GM21360 (cell line): ENCODE results near the gene CROCC2.

Source experiments
- ATAC-seq: cut with Tn5 transposase; IDR thresholded peaks from one replicate; pipeline ENCODE4 v1.9.1; 2021; ENCODE audit warnings: mild to moderate bottlenecking, moderate library complexity; ENCODE audit not compliant: unreplicated experiment

Gene CROCC2

DNA sequence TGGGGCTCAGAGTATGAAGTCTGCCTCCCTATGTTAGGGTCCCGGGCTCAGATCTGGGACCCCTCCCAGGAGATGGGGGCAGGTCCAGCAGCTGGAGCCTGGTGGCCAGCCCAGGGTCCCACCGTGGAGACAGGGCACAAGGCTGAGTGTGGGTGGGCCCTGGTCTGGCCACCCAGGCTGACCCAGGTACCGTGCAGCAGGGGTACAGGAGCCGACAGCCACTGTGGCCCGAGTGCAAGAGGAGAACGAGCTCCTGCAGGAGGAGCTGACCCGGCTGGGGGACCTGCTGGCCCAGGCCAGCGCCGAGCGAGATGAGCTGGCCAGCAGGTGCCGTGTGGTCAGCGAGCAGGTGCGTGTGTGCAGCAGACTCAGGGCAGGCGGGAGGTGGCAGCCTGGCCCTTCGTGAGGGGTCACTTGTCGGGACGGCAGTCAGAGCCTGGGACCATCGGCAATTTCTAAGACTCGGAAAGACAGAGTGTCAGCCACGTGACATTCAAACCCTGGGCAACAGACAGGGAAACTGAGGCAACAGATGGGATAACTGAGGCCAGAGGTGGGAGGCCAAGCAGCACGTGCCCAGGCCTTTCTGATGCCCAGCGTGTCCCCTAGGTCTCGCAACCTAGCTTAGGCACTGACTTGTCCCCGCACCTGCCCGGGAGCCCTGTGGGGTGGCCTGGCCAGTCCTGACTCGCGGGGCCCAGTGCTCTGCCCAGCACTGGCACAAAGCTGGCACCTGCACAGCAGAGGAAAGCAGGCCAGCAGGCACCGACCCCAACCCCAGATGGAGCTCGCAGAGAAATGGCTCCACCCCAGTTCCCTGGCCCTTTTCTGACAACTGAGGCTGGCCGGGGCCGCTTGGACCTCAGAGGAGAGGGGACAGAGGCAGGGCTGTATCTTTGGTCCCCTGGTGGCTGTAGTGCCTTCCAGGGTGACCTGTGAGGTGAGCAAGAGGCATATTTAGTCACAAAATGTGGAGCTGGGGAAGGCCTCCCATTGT, 13.9 kb downstream of the CROCC2 start:
- no peak for ATAC-seq

DNA sequence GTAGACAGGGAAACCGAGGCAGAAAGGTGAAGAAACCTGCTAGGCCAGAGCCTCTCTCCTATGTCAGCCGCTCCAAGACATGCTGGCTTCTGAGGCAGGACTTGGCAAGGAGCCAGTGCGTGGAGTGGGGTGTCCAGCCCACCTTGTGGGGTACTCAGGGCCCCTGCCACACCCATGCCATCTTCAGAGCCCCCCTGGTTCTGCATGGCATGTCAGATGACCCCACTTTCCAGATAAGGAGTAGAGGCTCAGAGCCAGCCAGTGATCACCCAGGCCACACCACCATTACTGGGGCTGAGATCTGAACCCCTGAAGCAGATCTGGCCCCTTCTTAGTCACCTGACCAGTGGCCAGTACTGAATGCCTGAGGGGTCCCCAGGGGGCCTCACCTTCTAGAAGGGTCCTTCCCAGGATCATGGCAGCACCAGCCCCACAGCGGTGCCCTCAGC, 14.7 kb downstream of the CROCC2 start:
- ATAC-seq, result no peak

DNA sequence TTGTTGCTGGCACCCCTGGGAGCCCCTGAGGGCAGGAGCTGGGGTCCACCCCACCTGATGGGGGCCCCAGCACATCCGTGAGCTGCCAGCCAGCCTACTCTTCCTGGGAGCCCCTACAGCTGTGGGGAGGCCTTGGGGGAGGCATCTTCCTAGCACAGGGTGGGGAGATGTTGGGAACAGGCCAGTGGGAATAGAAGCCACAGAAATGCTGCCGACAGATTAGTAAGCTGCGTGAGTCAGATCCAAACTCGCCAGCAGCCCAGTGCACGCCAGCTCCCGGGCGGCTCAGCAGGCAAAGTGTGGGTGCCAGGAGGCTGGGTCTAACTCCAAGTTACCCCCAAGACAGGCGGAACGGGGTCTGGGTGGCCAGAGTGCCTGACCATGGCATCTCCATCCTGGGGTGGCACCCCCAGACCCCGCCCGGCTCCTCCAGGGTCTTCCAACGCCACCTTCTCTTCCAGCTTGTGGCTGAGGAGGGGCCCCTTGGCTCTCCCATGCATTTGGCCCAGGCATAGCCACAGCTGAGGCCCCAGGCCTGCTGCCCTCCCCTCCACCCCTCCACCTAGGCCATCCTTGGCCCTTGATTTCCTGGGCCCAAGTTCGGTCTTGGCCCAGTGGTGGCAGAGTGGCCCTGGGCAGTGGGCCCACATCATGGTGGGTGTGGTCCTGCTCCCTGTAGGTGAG, 15.3 kb downstream of the CROCC2 start:
- ATAC-seq, result no peak

DNA sequence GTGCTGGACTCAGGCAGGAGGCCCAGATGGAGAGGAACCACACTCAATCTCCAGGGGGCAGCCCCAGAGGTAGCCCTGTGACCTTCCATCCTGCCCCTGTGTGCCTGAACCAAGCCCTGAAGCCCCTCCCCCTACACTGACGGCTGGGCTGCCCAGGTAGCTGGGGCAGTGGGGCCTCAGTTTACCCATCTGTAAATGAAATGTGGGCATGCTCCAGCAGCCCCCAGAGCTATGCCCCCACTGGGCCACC, 15.8 kb downstream of the CROCC2 start:
- no peak for ATAC-seq

DNA sequence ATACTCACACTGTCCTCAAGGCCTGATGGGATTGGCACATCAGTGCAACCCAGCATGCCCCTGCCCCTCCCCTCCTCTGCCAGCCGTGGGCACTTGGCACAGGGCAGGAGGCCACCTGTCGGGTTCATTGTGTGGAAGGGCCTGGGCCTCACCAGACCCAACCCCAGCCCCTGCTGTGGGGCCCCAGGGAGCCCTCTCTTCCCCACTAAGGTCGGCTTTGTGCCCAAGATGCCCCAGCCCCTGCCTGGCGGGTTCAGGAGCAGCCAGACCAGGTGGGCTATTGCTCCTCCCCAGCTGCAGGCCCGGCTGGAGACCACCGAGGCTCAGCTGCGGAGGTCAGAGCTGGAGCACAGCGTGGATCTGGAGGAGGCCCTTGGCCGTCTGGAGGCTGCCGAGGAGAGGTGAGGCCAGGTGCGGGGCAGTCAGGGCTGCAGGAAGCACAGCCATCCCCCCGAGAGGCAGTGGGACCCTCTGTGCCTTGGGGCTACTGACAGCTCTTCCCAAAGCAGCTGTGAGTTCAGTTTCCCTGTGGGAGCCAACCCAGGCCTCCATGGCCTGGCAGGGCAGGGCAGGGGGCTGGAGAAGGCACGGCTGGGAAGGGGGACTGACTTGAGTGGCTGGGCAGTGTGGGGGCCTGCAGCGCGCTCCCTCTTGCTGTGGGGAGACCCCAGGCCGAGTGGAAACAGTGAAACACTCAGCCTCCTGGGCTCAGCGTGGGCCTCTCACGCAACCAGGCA, 16.3 kb downstream of the CROCC2 start:
- no peak for ATAC-seq

DNA sequence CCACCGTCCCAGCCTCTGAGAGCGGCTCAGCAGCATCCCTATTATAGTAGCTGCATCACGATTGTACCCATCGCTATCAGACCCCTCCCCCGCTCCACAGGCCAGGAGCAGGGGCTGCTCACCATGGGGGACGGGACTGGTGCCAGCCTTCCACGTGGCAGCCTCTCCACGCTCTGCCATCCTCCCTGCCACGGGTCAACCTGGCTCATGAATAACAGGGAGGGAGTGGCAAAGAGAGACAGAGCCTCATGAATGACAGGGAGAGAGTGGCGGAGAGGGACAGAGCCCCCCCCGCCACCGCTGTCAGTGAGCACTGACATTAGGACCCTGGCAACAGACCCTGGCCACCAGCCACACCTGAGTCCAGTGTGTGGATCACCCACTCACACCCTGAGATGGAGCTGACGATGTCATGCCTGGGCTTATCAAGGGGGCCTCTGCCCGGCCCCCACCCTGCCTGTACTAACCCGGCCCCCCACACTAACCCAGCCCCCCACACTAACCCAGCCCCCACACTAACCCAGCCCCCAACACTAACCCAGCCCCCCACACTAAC, 16.9 kb downstream of the CROCC2 start:
- ATAC-seq, result no peak

DNA sequence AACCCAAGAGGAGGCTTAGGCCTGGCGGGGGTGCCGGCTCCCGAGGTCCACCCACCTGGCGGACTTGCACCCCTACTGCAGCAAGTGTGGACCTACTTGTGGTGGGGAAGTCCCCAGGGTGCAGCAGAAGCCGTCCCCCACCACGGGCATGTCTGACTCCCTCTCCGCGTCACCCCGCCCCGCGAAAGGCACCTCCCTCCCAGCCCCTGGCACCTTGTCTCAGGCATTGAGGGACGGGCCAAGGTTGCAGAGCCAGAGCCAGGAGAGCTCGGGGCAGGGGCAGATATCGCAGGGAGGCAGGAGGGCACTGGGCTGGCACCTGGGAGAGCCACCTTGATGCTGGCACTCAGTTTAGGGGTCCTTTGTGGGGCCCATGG, 19.0 kb downstream of the CROCC2 start:
- no peak for ATAC-seq

DNA sequence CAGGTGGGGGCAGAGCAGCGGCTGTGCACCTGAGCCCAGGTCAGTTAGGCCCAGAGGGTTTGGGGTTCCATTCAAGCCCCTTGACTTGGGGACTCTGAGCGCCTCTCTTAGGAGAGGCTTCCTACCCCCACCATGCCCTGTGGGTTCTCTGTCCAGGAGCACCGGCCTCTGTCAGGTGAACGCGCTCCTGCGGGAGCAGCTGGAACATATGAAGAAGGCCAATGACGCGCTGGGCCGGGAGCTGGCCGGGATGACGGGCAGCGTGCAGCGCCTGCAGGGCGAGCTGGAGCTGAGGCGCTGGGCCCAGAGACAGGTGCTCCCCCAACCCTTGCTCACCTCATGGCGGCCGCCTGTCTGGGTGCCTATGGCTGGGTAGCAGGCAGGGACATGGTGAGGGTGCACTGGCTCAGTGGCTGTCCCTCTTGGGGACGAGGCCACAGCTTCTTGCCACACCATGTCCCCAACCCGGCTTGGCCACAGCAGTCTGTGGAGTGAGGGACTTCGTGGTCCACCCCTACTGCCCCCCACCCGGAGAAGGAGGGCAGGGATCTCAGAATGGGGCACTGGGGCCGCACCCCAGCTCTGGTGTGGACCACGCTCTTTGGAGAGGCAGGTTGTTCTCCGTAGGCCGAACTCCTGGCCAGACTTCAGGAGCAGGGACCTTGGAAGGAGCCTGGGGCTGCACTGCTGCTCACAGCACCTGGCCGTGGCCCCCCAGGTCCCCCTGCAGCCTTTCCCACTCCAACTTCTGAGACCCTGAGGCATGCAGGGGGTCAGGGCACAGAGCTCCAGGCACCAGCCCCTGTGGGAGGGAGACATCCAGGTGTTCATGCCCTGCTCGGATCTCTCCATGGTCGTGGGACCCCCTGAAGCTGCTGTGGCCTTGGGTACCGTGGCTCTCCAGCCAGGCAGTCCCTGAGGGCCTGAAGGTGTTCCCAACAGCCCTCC, 19.7 kb downstream of the CROCC2 start:
- no peak for ATAC-seq

DNA sequence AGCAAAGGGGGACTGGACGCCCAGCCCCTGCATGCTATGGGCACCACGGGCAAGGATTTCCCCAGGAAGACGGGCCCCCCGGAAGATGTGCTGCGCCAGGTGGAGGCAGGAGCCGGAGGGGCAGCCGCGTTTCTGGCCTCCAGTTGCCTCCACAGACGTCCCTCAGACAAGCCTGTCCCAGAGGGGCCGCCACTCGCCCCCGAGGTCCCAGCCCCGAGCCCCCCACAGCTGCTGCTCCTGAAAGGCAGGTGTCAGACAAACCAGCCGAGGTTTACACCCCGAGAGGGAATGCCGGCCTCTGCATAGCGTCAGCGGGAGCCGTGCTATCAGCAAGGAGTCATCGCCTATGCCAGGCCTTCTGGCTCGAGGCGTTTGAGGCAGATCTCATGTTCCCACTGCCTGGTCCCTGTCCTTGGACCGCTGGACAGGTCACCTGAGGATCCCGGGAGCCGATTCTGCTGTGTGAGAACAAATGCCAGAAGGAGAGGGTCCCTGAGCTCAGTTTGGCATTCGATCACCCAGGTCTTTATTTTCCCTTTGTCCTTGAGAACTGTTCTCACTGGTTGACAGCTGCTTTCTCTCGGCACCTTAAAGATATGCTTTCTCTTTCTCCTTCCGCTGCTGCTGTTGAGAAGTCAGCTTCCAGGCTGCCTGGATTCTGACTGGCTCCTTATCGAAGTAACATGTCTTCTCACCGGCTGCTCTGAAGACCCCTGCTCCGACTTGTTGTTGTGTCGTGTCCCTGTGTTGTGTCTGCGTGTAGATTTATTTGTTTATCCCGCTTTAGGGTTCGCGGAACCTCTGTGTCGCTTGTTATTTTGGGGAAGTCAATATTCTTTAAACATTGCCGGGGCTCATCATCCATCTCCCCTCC, 20.6 kb downstream of the CROCC2 start:
- no peak for ATAC-seq

DNA sequence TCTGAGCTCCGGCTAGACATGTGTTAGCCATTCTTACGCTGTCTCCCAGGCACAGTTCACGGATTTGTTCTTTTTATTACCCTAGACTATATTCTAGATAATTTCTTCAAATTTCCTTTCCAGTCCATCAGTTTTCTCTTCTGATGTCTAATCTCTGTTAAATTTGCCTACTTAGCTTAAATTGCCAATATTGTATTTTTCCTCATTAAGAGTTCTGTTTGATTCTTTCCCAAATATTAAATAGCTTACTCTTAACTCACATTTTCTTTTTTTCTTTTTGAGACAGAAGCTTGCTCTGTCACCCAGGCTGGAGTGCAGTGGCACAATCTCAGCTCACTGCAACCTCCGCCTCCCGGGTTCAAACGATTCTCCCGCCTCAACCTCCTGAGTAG, 21.2 kb downstream of the CROCC2 start:
- ATAC-seq, result no peak

DNA sequence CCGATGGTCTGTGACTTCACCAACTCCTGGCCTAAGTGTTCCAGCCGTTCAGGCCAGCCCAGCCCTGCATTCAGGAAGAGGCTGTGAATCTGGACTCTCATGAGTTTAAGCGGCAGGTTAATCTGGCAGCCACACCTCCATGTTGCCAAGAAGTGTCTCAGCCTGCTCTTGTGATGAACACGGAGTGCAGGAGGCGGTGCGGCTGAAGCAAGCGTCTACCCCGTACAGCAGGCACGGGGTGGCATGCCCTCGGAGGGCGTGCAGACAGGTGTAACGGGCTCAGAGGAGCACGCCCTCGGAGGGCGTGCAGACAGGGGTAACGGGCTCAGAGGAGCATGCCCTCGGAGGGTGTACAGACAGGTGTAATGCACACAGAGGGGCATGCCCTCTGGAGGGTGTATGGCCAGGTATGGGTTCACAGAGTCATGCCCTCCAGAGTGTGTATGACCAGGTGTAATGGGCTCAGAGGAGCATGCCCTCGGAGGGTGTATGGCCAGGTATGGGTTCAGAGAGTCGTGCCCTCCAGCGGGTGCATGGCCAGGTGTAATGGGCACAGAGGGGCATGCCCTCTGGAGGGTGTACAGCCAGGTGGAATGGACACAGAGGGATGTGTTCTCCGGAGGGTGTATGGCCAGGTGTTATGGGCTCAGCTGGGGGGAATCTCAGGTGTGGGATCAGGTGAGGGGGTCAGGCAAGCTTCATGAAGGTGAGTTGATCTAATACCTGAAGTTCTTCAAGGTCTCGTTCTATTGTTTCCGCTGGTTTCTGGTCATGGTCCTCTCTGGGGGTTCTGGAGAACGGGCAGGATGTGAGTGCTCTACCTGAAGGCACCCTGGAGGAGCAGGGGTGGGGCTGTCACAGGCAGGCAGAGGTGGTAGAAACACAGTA, 22.6 kb downstream of the CROCC2 start:
- no peak for ATAC-seq

DNA sequence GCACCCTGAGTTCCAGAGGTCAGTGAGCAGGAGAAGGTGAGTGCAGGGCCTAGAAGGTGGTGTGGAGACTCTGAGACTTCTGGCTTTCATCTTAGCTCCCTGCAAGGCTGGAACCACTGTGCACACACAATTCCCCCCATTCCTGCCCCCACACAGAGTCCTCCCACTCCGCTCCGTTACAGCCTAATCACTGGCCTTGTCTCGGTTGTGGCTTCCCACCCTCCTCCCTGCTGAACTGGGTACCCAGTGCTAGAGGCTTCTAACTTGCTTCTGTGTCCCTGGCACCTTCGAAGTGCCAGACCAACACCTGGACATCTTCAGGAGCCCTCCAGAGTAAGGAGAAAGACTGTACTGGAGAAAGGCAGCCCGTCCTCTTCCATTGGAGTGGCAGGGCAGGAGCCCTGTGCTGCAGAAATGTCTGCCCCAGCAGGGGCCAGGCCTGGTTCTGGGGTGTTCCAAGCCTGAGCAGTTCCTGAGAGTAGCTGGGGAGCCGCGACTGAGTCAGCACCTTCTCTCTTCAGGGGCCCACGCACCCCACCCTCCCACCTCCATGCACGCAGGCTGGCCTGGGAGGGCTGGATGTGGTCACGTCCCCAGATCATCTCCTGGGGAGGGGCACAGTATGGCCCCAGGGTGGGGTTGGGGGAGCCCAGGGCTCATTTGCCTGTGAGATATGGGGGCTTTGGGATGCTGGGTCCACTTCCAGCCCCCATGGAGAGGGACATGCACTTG, 23.4 kb downstream of the CROCC2 start:
- no peak for ATAC-seq

DNA sequence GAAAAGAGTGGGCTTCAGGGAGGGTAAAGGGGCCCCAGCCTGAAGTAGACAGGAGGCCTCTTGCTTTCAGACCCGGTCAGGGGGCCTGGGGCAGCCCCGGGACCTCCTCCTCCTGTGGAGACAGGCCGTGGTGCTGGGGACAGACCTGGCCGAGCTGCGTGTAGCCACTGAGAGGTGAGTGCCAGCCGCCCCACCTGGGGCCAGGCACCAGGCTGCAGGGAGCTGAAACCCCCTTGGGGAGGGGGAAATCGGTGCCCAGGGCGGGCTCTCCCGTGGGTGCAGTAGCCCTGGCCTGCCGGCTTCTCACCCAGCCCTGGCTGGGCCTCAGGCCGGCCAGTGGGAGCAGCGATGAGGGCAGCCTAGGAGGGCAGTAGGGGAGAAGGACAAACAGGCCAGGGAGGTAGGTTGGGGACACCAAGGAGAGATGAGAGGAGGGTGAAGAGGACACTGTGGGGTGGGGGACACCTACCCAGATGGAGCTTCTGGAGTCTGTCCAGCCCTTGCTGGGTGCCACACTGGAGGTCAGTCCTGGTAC, 24.0 kb downstream of the CROCC2 start:
- ATAC-seq, result no peak

DNA sequence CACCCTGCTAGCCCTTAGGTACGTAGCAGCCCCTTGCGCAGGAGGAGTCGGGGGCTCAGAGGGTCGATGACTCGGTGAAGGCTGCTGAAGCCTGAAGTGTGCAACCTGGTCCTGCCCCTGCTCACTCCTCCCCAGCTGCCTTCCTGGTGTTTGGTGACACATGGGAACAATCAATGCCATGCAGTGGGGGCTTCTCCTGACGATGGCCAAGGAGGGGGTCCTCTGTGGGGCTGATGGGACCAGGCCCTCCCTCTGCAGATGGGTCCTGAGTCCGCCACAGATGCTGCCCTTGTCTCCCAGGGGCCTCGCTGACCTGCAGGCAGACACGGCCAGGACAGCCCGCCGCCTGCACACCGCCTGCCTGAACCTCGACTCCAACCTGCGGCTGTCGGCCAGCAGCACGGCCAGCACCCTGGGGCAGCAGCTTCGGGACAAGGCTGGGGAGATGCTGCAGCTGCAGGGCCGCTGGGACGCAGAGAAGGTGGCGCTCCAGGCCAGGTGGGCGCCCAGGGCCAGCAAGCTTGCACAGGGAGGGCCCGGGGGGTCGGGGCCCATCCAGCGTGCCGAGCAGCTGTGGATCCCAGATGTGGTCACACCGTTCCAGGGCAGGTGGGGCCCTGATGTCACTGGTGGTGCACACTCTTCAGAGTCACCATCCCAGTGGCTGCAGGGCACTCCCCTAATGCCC, 24.6 kb downstream of the CROCC2 start:
- no peak for ATAC-seq

DNA sequence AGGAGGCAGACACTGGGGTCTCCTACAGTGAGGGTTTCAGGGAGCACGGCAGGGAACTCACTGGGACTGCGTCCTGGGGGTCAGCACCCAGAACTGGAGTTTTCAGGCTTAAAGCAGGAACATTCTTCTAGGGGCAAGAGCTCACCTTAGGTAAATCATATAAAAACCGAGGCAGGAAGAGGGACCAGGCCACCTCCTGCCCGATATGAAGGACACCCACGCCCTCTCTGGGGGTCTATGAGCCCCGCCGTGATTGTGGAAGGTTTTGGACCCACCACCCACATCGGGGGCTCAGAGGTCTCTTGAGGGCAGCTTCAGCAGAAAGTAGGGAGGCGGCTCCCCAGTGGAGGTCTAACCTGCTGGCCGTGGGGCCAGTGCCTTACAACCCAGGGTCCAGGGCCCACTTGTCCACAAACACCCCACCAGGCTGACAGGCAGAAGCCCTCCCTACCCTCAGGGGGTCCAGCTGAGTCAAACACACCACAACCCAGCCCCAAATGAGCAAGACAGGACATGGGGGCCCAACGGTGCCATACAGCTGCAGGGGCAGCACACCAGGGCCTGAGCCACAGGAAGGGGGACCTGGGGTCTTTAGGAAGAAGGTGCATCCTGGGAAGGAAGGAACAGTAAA, 25.3 kb downstream of the CROCC2 start:
- ATAC-seq, result no peak

DNA sequence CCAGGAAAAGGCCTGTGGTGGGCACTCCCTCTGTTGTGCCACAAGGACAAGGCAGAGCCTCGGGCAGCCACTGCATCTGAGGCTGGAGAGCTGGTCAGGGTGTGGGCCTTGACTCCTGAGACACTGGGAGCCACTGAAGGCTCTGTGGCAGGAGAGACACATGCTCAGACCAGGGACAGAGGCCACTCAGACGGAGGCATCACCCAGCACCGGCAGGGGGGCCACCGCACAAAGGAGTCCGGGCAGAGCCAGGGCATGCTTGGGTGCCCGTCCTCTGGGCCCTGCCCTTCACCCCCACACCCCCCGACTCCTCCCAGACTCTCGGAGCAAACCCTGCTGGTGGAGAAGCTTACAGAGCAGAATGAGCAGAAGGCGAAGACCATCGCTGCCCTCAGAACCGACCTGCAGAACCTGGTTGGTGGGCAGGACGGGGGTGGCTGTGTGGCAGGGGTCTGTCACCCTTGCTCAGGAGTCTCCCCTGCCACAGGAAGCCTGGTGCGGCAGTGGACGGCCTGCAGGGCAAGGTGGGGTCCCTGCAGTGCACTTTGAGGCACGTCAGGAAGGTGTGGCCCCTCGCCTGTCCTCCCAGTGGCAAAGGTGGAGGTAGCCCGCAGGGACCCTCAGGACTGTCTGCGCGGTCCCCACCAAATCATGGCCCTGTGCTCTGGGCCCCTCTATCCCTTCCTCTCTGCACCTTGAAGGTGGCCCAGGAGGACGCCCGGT, 26.0 kb downstream of the CROCC2 start:
- ATAC-seq, result no peak
